GM12878 (cell line): ENCODE data around the gene LSM7. TPM values are rescaled to one million over a fixed set of nuclear protein-coding genes. Genes with fewer than 3 reads are reported as not detected.

Source experiments
- CEBPZ ChIP-seq: fragments of 150-350 bp; IDR thresholded peaks from 2 replicates; pipeline ENCODE4 v1.6.1; 2016; ENCODE audit warnings: low read depth, low read length
- EP300 ChIP-seq, 2 experiments: fragments of 150-350 bp in 1 of 2; IDR thresholded peaks; 2 replicates each; pipeline ENCODE4 v1.6.1; 2011 to 2012; ENCODE audit warnings: low read depth in 2 of 2, low read length in 2 of 2, borderline replicate concordance in 1 of 2, improper control_type of control experiment in 1 of 2, inconsistent platforms in 1 of 2; ENCODE audit not compliant: control insufficient read depth in 1 of 2
- EZH2 ChIP-seq: IDR thresholded peaks from 2 replicates; pipeline ENCODE4 v1.6.1; 2012; ENCODE audit warnings: low read depth, mild to moderate bottlenecking, control low read depth, inconsistent platforms, low read length, borderline replicate concordance; ENCODE audit not compliant: control insufficient read depth
- IKZF1 ChIP-seq: fragments of 450-650 bp; conservative IDR thresholded peaks from 2 replicates; pipeline ENCODE4 v1.6.1; 2017; ENCODE audit warnings: antibody characterized with exemption, mild to moderate bottlenecking
- MYC ChIP-seq: IDR thresholded peaks from 2 replicates; pipeline ENCODE4 v1.6.1; 2011; ENCODE audit warnings: mild to moderate bottlenecking, low read length, moderate library complexity, inconsistent platforms; ENCODE audit not compliant: insufficient read depth, insufficient replicate concordance, insufficient read length, severe bottlenecking
- NFYB ChIP-seq: IDR thresholded peaks from 2 replicates; pipeline ENCODE4 v1.6.1; 2011; ENCODE audit warnings: low read depth, mild to moderate bottlenecking, low read length, improper control_type of control experiment, moderate library complexity; ENCODE audit not compliant: insufficient read depth
- RBBP5 ChIP-seq: fragments of 200-600 bp; sonication (generic); conservative IDR thresholded peaks from 2 replicates; pipeline ENCODE4 v1.6.1; 2016
- TARDBP ChIP-seq: IDR thresholded peaks from 2 replicates; pipeline ENCODE4 v1.6.1; 2016; ENCODE audit warnings: borderline replicate concordance
- TCF3 ChIP-seq: IDR thresholded peaks from 2 replicates; pipeline ENCODE4 v1.6.1; 2012; ENCODE audit warnings: low read depth, mild to moderate bottlenecking, low read length, borderline replicate concordance; ENCODE audit not compliant: insufficient read depth
- WRNIP1 ChIP-seq: IDR thresholded peaks from 2 replicates; pipeline ENCODE4 v1.6.1; 2011; ENCODE audit warnings: low read depth, low read length, improper control_type of control experiment, borderline replicate concordance
- ZNF217 ChIP-seq: fragments of 450-650 bp; IDR thresholded peaks from 2 replicates; pipeline ENCODE4 v1.6.1; 2017; ENCODE audit warnings: antibody characterized with exemption, mild to moderate bottlenecking
- polyA plus RNA-seq, 11 experiments: library from polyadenylated mRNA; depleted of rRNA in 4 of 11; unstranded in 6 of 11; stranded (reverse) in 5 of 11; fragments of >200 nt; fragmentation: Nextera tagmentation in 4 of 11; fragmentation: Illumina TruSeq in 1 of 11; extraction: Ambion mirVana in 4 of 11; extraction: Trizol in 1 of 11; gene quantifications; 1 replicate in 1 of 11; 2 replicates in 10 of 11; pipeline versions ENCODE4 v1.2.1 to v1.2.3, GENCODE V29; 2011 to 2016; ENCODE audit warnings: inconsistent platforms in 2 of 11, missing spikeins in 2 of 11, low read depth in 1 of 11
- total RNA-seq, 4 experiments: library from RNA; depleted of rRNA in 3 of 4; stranded (reverse); fragments of >200 nt in 3 of 4; fragmentation: Illumina TruSeq in 1 of 4; extraction: Trizol in 1 of 4; gene quantifications; 2 replicates each; pipeline versions ENCODE4 v1.2.1 to v1.2.3, GENCODE V29; 2013 to 2021

Gene LSM7
- total and polyA plus RNA-seq, 10 of the 15 experiments (the other 5 are each of a cell fraction or from before 2014, with no cell fraction given) = 24.4 to 424 (median 217) TPM

- no peak for TF ChIP-seq CEBPZ
- no peak for TF ChIP-seq MYC
- TF ChIP-seq WRNIP1 = no peak
- no peak for TF ChIP-seq EP300 (IDR thresholded peaks at IDR 0.05; ENCODE audit: borderline replicate concordance in 1 of 2, control insufficient read depth in 1 of 2, low read depth in 2 of 2, low read length in 2 of 2)
- no peak for TF ChIP-seq IKZF1
- TF ChIP-seq TCF3 = no peak
- TF ChIP-seq NFYB = no peak
- TF ChIP-seq RBBP5 = no peak
- TF ChIP-seq EZH2 = no peak
- TF ChIP-seq ZNF217 = no peak
- no peak for TF ChIP-seq TARDBP
Observed at GRCh38 chr19:2359992-2360685, 31.8 kb upstream of the LSM7 start, which contains the start of gene TMPRSS9 (continued).
